ENCODE data around the gene FBXO17. TPM values are rescaled to one million over a fixed set of nuclear protein-coding genes. Genes with fewer than 3 reads are reported as not detected.
A peak's percentile ranks its signal among the peaks of the same experiment; 100 is the strongest.

Gene FBXO17
- total RNA-seq, 1 donor from 2014 or later = 44.9 TPM

- TF ChIP-seq CTCF (IDR thresholded peaks at IDR 0.05) = no peak
- Mint-ChIP-seq H3K4me1 (ENCODE audit: unreplicated experiment) (peaks cover 16% of the 10 kb centered on the region), H3K27me3 (ENCODE audit: unreplicated experiment) (no peaks in the 10 kb centered on the region), H3K4me3 (ENCODE audit: unreplicated experiment) (no peak overlapping the region), H3K9me3 (ENCODE audit: unreplicated experiment) (no peaks in the 10 kb centered on the region), H3K27ac (ENCODE audit: unreplicated experiment) (no peak overlapping the region), H3K36me3 (ENCODE audit: unreplicated experiment) (peaks cover 11% of the 10 kb centered on the region)
- DNase-seq (ENCODE audit: extremely low spot score, unreplicated experiment) = no peak
Observed at GRCh38 chr19:38951187-38951586, 24.4 kb downstream of the FBXO17 start.

GRCh38 chr19:38949580-38950367, 25.8 kb downstream of the FBXO17 start:
- H3K27ac Mint-ChIP-seq (ENCODE audit: unreplicated experiment) = peak overlapping the region; percentile 14
- no peak for TF ChIP-seq CTCF (IDR thresholded peaks at IDR 0.05)
- H3K4me1 Mint-ChIP-seq (ENCODE audit: unreplicated experiment) = peaks cover 16% of the 10 kb centered on the region
- no peaks in the 10 kb centered on the region for H3K27me3 Mint-ChIP-seq (ENCODE audit: unreplicated experiment)
- H3K9me3 Mint-ChIP-seq (ENCODE audit: unreplicated experiment) = no peaks in the 10 kb centered on the region
- DNase-seq (ENCODE audit: extremely low spot score, unreplicated experiment) = peak; percentile 93
- H3K36me3 Mint-ChIP-seq (ENCODE audit: unreplicated experiment) = peaks cover 11% of the 10 kb centered on the region
- H3K4me3 Mint-ChIP-seq (ENCODE audit: unreplicated experiment) = peak overlapping the region; percentile 72

- Mint-ChIP-seq H3K36me3 (ENCODE audit: unreplicated experiment) (peaks cover 8% of the 10 kb centered on the region), H3K4me3 (ENCODE audit: unreplicated experiment) (no peak overlapping the region), H3K9me3 (ENCODE audit: unreplicated experiment) (no peaks in the 10 kb centered on the region), H3K4me1 (ENCODE audit: unreplicated experiment) (peaks cover 9% of the 10 kb centered on the region), H3K27me3 (ENCODE audit: unreplicated experiment) (no peaks in the 10 kb centered on the region), H3K27ac (ENCODE audit: unreplicated experiment) (no peak overlapping the region)
- TF ChIP-seq CTCF (IDR thresholded peaks at IDR 0.05) = no peak
- DNase-seq (ENCODE audit: extremely low spot score, unreplicated experiment) = no peak
Observed at GRCh38 chr19:38946229-38947010, 29.1 kb downstream of the FBXO17 start.

- Mint-ChIP-seq H3K27ac (ENCODE audit: unreplicated experiment) (no peak overlapping the region), H3K9me3 (ENCODE audit: unreplicated experiment) (no peaks in the 10 kb centered on the region), H3K36me3 (ENCODE audit: unreplicated experiment) (peaks cover 8% of the 10 kb centered on the region), H3K4me3 (ENCODE audit: unreplicated experiment) (no peak overlapping the region), H3K27me3 (ENCODE audit: unreplicated experiment) (no peaks in the 10 kb centered on the region), H3K4me1 (ENCODE audit: unreplicated experiment) (peaks cover 9% of the 10 kb centered on the region)
- DNase-seq (ENCODE audit: extremely low spot score, unreplicated experiment) = no peak
- no peak for TF ChIP-seq CTCF (IDR thresholded peaks at IDR 0.05)
Observed at GRCh38 chr19:38945562-38946228, 29.8 kb downstream of the FBXO17 start.
